HG03378 (cell line): ENCODE data around the gene BLID.

Experiments
- ATAC-seq: cut with Tn5 transposase; IDR thresholded peaks from one replicate; pipeline ENCODE4 v1.9.1; 2021; ENCODE audit warnings: mild to moderate bottlenecking, moderate library complexity; ENCODE audit not compliant: unreplicated experiment

BLID gene

DNA sequence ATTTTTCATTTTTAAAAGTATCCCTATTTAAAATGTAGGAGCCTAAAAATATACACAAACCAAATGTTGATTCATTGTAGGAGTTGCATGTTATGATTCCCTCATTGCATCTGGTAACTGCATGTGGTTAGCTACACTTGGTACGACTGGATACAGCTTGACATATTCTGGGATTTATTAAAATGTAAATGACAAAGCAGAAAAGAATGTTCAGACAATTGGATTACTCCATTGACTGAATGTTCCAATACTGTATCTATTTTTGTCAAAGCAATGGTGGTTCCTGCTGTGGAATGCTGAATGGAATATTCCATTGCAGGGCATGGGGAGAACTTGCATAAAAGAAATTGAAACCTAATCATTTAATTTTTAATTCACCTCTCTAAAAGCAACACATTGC, 30.8 kb downstream of the BLID start:
- ATAC-seq: no peak

DNA sequence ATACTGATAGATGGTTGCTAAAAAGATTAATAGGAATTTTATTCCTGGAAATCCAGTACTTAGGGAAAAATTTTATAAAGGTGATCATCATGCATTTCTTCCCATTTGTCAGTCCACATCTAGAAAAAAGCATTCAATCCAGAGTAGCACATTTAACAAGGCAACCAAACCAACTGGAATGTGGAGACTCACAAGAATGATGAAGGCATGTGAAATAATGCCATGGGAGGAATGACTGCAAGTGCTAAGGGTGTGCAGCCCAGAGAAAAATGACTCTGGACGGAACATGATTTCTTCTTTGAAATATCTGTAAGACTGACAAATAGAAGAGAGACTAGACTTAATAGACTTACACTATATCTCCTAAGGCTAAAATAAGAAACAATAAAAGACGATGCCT, 33.8 kb downstream of the BLID start:
- no peak for ATAC-seq

DNA sequence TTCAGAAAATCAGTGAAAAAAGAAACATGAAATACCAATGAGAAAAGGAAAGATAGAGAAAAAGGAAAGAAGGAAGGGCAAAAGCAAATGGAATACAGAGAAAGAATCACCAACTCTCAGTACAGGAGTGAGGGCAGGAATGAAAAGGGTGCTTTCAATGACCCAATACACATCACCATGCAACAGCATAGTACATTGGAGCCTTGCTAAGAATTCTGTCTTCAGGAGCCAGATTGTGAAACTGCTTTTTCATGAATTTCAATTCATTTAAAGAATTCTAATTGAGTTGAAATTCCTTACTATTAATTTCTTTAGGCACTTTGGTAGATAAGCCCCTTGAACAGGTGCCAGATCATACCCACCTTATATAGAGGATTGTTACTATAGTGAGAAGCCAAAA, 34.9 kb downstream of the BLID start:
- ATAC-seq: no peak

DNA sequence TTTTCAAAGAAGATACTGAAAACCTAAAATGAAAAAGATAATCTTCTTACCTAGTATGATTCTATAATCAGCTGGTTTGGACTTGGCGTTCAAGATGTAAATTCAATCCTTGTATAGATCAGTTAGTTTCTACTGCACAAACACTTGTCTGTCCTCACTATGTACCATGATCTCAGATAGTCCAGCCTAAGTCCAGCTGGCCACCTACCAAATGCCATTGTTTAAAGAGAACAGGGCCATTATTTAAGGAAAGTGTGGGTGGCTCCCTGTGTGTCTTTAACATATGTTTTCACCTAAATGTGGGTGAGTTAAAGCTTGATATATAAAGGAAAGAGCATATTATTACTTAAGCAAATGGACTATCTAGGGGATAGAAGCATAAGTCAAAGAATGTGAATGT, 38.6 kb downstream of the BLID start:
- ATAC-seq: no peak

DNA sequence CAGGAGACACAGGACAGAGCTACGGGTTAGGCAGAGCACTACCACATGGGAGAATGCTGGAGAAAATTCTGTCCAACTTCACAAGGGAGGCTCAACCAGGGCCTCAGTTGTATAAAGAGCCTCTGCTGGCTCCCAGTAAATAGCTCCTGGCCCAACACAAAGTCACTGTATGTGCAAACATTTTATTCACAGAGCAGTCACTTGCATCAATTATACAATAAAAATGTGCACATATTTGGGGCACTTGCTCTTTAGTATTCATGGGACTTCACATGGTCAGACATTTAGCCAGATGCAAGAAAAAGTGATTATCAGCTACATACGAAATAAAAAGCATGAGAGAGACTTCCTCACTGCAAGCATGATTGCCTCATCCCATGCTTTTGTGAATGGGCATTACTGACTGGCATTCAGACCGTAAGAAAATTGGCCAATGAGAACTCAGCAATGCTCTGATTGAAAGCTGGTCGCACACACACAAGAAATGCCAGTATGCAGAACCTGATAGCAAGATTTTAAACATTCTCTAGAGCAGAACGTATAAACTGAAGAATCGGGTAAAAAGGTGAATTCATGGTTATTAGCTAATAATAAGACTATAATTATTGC, 39.4 kb downstream of the BLID start:
- ATAC-seq: no peak

DNA sequence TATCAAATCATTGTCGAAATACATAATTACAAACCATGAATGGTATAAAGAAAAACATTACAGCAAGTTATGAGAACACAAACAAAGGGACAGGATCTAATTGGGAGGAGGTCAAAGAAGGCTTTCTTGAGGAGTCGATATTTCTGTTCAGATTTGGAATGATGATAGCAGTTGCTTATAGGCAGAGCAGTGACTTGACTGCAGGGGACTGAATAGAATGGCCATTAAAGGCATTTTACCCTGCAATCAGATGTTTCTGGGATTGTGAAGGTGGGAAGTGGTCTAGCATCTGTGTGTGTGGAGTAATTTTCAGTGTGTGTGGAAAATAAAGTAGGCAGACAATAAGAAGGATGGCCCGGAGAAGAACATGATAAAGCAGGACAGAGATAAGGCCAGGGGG, 41.0 kb downstream of the BLID start:
- no peak for ATAC-seq

DNA sequence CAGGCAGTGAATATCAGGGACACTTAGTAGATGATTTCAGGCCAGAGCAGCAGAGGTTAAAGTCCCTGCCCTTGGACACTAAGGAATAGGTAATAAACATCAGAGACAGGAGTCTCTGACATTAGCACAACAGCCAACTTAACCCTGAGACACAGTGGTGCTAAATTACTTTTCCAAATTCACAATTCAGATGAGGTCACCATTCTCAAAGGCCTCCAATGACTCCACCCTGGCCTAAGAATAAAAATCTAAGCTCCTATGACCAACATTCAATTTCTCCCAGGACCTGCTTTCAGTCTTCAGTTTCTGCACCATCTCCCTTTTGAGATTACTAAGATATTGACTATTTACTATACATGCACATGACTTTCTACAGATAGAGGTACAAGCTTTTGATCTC, 42.0 kb downstream of the BLID start:
- no peak for ATAC-seq

DNA sequence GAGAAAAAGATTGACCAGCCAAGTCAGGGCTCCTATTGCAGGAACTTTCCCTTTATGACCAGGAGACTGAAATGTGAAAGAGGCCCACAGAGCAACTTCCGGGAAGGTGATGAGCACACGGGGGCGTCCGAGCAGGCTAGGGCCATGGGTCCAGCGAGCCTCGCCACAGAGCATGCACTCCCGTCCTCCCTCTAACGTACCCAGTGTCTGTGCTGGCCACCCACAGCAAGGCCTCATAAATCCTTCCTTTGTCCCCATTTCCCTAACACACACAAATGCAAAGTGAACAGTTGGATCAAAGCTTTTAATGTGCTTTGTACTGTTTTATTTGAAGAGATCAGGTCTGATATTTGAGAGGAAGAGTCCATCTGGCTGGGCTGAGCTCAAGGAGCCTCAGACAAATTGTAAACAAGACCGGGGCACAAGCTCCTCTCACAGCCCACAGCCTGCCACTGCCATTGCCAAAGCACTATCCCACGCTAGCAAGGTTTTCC, 44.3 kb downstream of the BLID start:
- no peak for ATAC-seq

DNA sequence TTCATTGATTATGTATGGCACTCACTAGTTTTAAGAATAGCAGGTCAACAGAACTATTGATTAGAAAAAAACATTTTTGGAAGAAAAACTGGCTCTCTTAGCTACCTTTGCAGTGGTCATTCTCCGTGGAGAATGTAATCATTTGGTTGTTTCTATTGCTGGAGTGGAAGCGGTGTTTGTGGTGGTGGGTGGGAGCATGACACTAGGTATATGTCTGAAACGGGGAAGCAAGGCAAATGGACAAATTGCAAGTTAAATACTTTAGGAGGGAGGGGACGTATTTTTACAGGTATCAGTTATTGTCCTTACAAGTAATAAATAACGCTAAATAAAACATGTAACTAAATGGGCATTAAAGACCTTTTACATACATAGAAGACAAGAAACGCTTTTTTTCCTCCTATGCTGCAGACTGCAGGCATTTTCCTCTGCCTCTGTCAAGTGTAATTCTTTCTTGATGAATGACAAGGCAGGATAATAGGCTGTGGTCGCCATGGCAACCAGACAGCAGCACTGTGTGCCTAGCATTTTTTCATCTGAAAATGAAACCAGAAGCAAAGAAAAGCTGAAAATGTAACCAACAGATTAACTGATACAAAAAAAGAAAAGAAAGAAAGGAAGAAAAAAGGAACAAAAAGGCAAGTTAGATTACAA, 46.2 kb downstream of the BLID start:
- ATAC-seq: no peak

DNA sequence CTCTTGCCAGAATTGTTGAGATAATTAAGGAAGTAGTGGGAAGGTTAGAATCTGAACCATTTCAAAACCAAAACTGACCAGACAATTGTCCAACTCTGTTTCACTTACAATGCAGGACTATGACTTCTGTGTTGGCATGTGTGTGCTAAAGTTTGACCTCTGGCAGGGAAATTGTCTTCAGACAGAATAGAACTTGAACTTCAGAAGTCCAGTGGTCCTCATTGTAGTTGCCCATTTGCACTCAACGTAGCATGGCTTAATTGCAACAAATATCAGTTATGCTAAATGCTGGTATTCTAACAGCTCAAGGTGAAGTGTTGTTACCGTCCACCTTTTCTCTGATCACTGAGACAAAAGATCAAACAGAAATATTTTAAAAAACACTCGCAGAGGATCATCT, 47.2 kb downstream of the BLID start:
- ATAC-seq: no peak

DNA sequence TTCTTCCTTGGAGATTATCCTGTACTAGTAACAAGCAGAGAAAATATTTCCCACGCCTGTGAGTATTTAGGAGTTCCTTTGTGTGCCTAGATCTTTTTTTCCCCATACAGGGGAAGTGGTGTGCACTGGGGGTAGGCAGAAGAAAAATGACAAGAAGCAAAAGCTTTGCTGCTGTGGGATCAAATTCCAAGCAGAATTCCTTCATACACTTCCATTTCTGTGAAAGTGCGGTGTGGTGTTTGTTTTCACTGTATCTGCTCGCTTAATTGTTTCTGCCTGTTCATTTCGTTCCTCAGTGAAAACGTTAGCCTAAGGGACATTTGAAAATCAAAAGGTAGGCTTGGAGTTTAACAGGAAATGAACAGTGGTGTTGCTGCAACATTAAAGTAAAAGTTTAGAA, 47.9 kb downstream of the BLID start:
- ATAC-seq: no peak
